ENCODE measurements around the gene KDF1. TPM values are rescaled to one million over a fixed set of nuclear protein-coding genes. Genes with fewer than 3 reads are reported as not detected.

KDF1 gene
- total RNA-seq, 1 donor from 2014 or later, result 1.2 TPM

DNA sequence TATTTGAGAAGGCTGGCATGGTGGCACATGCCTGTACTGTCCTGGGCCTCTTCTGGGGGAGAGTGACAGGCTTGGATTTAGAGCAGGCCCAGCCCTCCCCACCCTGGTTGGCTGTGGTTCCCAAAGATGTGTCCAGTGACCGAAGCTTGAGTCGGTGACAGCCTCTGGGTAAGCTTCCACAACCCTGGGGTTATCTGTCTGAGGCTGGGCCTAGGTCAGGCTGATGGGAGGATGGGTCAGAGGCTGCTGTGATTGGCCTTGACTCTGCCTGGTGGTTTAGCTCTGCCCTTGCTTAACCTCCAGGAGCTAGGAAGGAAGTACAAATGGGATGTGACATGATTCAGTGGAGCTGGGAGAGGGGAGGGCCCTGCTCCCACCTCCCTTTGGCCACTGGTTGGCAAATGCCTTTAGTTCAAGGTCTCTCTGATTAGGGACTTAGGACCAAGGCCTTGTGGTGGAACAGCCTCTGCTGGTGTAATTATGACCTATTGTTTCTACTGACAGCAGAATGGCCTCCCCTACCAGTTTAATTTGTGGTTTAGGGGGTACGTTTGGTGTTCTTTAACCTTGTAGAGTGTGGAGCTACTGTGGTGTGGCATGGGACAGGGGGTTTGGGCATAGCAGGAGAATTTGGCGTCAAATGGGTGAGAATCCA is 22.1 kb downstream of the KDF1 start:
- no peak overlapping the region for H3K4me3 Mint-ChIP-seq (ENCODE audit: unreplicated experiment)
- TF ChIP-seq, protein P1, sequence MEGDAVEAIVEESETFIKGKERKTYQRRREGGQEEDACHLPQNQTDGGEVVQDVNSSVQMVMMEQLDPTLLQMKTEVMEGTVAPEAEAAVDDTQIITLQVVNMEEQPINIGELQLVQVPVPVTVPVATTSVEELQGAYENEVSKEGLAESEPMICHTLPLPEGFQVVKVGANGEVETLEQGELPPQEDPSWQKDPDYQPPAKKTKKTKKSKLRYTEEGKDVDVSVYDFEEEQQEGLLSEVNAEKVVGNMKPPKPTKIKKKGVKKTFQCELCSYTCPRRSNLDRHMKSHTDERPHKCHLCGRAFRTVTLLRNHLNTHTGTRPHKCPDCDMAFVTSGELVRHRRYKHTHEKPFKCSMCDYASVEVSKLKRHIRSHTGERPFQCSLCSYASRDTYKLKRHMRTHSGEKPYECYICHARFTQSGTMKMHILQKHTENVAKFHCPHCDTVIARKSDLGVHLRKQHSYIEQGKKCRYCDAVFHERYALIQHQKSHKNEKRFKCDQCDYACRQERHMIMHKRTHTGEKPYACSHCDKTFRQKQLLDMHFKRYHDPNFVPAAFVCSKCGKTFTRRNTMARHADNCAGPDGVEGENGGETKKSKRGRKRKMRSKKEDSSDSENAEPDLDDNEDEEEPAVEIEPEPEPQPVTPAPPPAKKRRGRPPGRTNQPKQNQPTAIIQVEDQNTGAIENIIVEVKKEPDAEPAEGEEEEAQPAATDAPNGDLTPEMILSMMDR (IDR thresholded peaks at IDR 0.05; ENCODE audit: partially characterized antibody, unreplicated experiment), result no peak
- no peaks in the 10 kb centered on the region for H3K9me3 Mint-ChIP-seq (ENCODE audit: unreplicated experiment)
- no peaks in the 10 kb centered on the region for H3K36me3 Mint-ChIP-seq (ENCODE audit: unreplicated experiment)
- H3K27ac Mint-ChIP-seq (ENCODE audit: unreplicated experiment), result no peak overlapping the region
- DNase-seq, result no peak
- peaks cover 3% of the 10 kb centered on the region for H3K4me1 Mint-ChIP-seq (ENCODE audit: low read depth, unreplicated experiment)
- no peaks in the 10 kb centered on the region for H3K27me3 Mint-ChIP-seq (ENCODE audit: unreplicated experiment)

DNA sequence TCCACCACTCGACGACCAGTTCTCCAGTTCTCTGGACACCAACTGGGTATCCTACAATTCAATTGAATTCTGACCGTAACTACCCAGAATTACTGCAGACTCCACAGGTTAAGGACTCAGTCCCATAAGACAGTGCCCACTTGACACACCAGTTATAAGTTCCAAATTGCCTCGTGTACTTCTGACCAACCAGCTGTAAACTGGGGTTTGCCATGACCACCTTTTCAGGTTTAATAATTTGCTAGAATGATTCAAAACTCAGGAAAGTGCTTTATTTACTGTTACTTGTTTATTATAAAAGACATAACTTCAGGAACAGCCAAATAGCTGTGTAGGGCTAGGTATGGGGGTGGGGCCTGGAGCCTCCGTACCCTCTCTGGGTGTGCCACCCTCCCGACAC is 23.4 kb downstream of the KDF1 start:
- TF ChIP-seq, protein P1 (IDR thresholded peaks at IDR 0.05; ENCODE audit: partially characterized antibody, unreplicated experiment), result no peak
- H3K4me1 Mint-ChIP-seq (ENCODE audit: low read depth, unreplicated experiment), result peaks cover 3% of the 10 kb centered on the region
- no peaks in the 10 kb centered on the region for H3K36me3 Mint-ChIP-seq (ENCODE audit: unreplicated experiment)
- DNase-seq, result no peak
- no peak overlapping the region for H3K4me3 Mint-ChIP-seq (ENCODE audit: unreplicated experiment)
- no peak overlapping the region for H3K27ac Mint-ChIP-seq (ENCODE audit: unreplicated experiment)
- H3K27me3 Mint-ChIP-seq (ENCODE audit: unreplicated experiment), result no peaks in the 10 kb centered on the region
- no peaks in the 10 kb centered on the region for H3K9me3 Mint-ChIP-seq (ENCODE audit: unreplicated experiment)

DNA sequence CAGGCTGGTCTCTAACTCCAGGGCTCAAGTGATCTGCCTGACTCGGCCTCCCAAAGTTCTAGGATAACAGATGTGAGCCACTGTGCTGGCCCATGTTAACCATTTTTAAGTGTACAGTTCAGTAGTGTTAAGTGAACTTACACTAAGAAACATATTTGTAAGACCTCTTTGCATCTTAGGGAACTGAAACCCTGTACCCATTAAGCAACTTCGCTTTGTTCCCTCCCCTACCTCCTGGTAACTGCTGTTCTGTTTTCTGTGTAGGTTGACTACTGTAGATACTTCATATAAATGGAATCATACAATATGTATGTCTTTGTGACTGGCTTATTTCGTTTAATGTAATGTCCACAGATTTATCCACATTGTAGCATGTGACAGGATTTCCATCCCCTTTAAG is 27.7 kb downstream of the KDF1 start:
- H3K9me3 Mint-ChIP-seq (ENCODE audit: unreplicated experiment), result peaks cover 2% of the 10 kb centered on the region
- no peak overlapping the region for H3K4me3 Mint-ChIP-seq (ENCODE audit: unreplicated experiment)
- TF ChIP-seq, protein P1 (IDR thresholded peaks at IDR 0.05; ENCODE audit: partially characterized antibody, unreplicated experiment), result no peak
- no peaks in the 10 kb centered on the region for H3K4me1 Mint-ChIP-seq (ENCODE audit: low read depth, unreplicated experiment)
- H3K27me3 Mint-ChIP-seq (ENCODE audit: unreplicated experiment), result no peaks in the 10 kb centered on the region
- no peak for DNase-seq
- H3K36me3 Mint-ChIP-seq (ENCODE audit: unreplicated experiment), result peaks cover 8% of the 10 kb centered on the region
- no peak overlapping the region for H3K27ac Mint-ChIP-seq (ENCODE audit: unreplicated experiment)

DNA sequence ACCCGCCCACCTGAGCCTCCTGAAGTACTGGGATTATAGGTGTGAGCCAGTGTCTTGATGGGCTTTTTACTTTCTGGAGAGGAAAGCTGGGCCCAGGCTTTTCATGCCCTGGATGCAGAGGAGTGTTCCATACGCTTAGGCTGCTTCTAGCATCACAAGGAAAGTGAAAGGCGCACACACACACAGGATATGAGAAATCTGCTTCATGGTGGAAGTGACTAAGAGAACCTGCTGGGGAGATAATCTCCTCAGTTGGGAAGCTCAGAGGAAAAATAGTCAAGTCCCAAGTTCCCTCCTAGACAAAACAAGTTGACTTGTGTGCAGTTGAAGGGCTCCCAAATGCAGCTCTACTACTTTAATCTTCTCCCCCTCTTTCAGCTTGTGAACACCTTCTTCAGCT is 36.6 kb downstream of the KDF1 start:
- Mint-ChIP-seq H3K9me3 (ENCODE audit: unreplicated experiment) (peaks cover 4% of the 10 kb centered on the region), H3K4me1 (ENCODE audit: low read depth, unreplicated experiment) (peaks cover 4% of the 10 kb centered on the region), H3K4me3 (ENCODE audit: unreplicated experiment) (no peak overlapping the region), H3K27me3 (ENCODE audit: unreplicated experiment) (peaks cover 3% of the 10 kb centered on the region), H3K36me3 (ENCODE audit: unreplicated experiment) (peaks cover 7% of the 10 kb centered on the region), H3K27ac (ENCODE audit: unreplicated experiment) (no peak overlapping the region)
- TF ChIP-seq, protein P1 (IDR thresholded peaks at IDR 0.05; ENCODE audit: partially characterized antibody, unreplicated experiment), result no peak
- DNase-seq, result no peak

DNA sequence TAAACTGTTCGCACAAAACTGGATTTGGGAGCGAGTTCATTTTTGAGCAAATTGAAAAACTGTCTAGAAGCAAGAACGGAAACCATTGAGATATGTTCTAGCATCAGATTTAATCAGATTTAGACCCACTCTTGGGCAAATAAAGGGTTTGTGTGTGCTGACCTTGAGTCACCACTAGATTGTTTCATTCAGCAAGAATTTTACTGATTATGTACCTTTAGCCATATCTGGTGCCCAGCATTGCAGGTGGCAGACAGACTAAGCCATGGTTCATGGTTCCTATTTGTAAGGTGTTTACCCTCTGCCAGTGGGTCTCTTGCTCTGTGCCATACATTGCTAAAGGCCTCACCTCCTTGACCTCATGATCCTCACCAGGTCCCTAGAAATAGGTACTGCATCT is 37.4 kb downstream of the KDF1 start:
- H3K27ac Mint-ChIP-seq (ENCODE audit: unreplicated experiment), result no peak overlapping the region
- TF ChIP-seq, protein P1 (IDR thresholded peaks at IDR 0.05; ENCODE audit: partially characterized antibody, unreplicated experiment), result no peak
- H3K27me3 Mint-ChIP-seq (ENCODE audit: unreplicated experiment), result peaks cover 3% of the 10 kb centered on the region
- H3K36me3 Mint-ChIP-seq (ENCODE audit: unreplicated experiment), result no peaks in the 10 kb centered on the region
- H3K4me1 Mint-ChIP-seq (ENCODE audit: low read depth, unreplicated experiment), result peaks cover 4% of the 10 kb centered on the region
- H3K4me3 Mint-ChIP-seq (ENCODE audit: unreplicated experiment), result peak overlapping the region; percentile 90
- H3K9me3 Mint-ChIP-seq (ENCODE audit: unreplicated experiment), result peaks cover 3% of the 10 kb centered on the region
- no peak for DNase-seq
